ENCODE results near the gene ARSI. TPM values are rescaled to one million over a fixed set of nuclear protein-coding genes. Genes with fewer than 3 reads are reported as not detected.

ARSI gene
- total and polyA plus RNA-seq, 2 of the 13 experiments (the other 11 are each of a cell fraction or from before 2014, with no cell fraction given) = 4.2 to 33.9 TPM

GRCh38 chr5:150286820-150287219 lies 15.9 kb downstream of the ARSI start:
- Histone ChIP-seq H3K79me2 (ENCODE audit: insufficient read depth, low read length) (no peaks in the 10 kb centered on the region), H3K9ac (ENCODE audit: insufficient read depth, low read depth, low read length) (no peak overlapping the region), H2AFZ (ENCODE audit: low read length) (no peak overlapping the region), H3K4me2 (ENCODE audit: low read depth, low read length) (no peak overlapping the region), H4K20me1 (ENCODE audit: insufficient read depth, low read length) (no peaks in the 10 kb centered on the region), H3K27me3 (ENCODE audit: control insufficient read depth in 1 of 2, insufficient read depth in 2 of 2, low read length in 2 of 2) (peaks cover 2 to 57% of the 10 kb centered on the region in 2 experiments; a peak in 4 of 5 replicates), H3K36me3 (replicated peaks in 1 of 2; ENCODE audit: control insufficient read depth in 1 of 2, insufficient read depth in 2 of 2, low read length in 2 of 2) (no peaks in the 10 kb centered on the region), H3K27ac (ENCODE audit: extremely low read length, insufficient read depth, low read length) (no peak overlapping the region), H3K4me1 (ENCODE audit: insufficient read depth, low read length) (no peaks in the 10 kb centered on the region; the same call in 1 of the 2 replicates), H3K4me3 (replicated peaks in 1 of 3; ENCODE audit: insufficient read depth in 1 of 3, low read depth in 2 of 3, low read length in 3 of 3) (no peak overlapping the region), H3K9me3 (ENCODE audit: low read length) (no peaks in the 10 kb centered on the region)
- POLR2A ChIA-PET = no interaction called here
- WGBS (ENCODE audit: low lambda C conversion rate) = 11% methylated on average over 1 of the region's 5 CpGs
- in situ Hi-C loops (cut with HindIII; ENCODE audit: extremely low pct_ligation_motif_present, low pct_unique_long_range_greater_than_20kb) = no loop called here
- peak; percentile 100 for ATAC-seq
- intact Hi-C loops (cut with micrococcal nuclease; ENCODE audit: unreplicated experiment) = loop anchor here (1.0 kb wide), 1 partner anchor 63 kb away; no protein-coding TSS in a partner anchor
- CTCF ChIA-PET (ENCODE audit: low intra/inter-chr PET ratio, low total read pairs) = no interaction called here
- DNase-seq (ENCODE audit: low spot score) = peak; percentile 73
- no TSS peak for BruUV-seq (replicated peaks)
- FAIRE-seq = peak; percentile 82
- TF ChIP-seq ZNF124 (CRISPR knock-in tag; IDR thresholded peaks at IDR 0.05) = no peak
- TF ChIP-seq FOXA3 (CRISPR knock-in tag; IDR thresholded peaks at IDR 0.05) = peak; percentile 24; the same call in 1 of the 2 replicates
- no peak for TF ChIP-seq RFX3 (CRISPR knock-in tag; IDR thresholded peaks at IDR 0.05)
- no peak for TF ChIP-seq SMARCC2 (IDR thresholded peaks at IDR 0.05)
- peak; percentile 70 for TF ChIP-seq STAG1 (CRISPR knock-in tag; IDR thresholded peaks at IDR 0.05)
- TF ChIP-seq ZNF672 (CRISPR knock-in tag; IDR thresholded peaks at IDR 0.05) = no peak
- TF ChIP-seq ZNF530 (CRISPR knock-in tag; IDR thresholded peaks at IDR 0.05; ENCODE audit: low read depth) = no peak
- TF ChIP-seq ZNF564 (CRISPR knock-in tag; IDR thresholded peaks at IDR 0.05) = no peak
- TF ChIP-seq ZNF644 (CRISPR knock-in tag; IDR thresholded peaks at IDR 0.05; ENCODE audit: low read depth) = no peak
- TF ChIP-seq HDAC1 (CRISPR knock-in tag; IDR thresholded peaks at IDR 0.05) = no peak
- TF ChIP-seq ZNF354B (CRISPR knock-in tag; IDR thresholded peaks at IDR 0.05) = no peak
- TF ChIP-seq EZH2 (conservative IDR thresholded peaks at IDR 0.05; ENCODE audit: low read depth, low read length) = no peak
- TF ChIP-seq CCDC6 (CRISPR knock-in tag; IDR thresholded peaks at IDR 0.05) = no peak
- no peak for TF ChIP-seq REST (IDR thresholded peaks at IDR 0.05; ENCODE audit: borderline replicate concordance in 1 of 2, low read depth in 1 of 2, low read length in 2 of 2)
- TF ChIP-seq, protein P1, sequence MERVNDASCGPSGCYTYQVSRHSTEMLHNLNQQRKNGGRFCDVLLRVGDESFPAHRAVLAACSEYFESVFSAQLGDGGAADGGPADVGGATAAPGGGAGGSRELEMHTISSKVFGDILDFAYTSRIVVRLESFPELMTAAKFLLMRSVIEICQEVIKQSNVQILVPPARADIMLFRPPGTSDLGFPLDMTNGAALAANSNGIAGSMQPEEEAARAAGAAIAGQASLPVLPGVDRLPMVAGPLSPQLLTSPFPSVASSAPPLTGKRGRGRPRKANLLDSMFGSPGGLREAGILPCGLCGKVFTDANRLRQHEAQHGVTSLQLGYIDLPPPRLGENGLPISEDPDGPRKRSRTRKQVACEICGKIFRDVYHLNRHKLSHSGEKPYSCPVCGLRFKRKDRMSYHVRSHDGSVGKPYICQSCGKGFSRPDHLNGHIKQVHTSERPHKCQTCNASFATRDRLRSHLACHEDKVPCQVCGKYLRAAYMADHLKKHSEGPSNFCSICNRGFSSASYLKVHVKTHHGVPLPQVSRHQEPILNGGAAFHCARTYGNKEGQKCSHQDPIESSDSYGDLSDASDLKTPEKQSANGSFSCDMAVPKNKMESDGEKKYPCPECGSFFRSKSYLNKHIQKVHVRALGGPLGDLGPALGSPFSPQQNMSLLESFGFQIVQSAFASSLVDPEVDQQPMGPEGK (CRISPR knock-in tag; IDR thresholded peaks at IDR 0.05) = peak; percentile 44; the same call in 1 of the 2 replicates
- TF ChIP-seq, protein P2, sequence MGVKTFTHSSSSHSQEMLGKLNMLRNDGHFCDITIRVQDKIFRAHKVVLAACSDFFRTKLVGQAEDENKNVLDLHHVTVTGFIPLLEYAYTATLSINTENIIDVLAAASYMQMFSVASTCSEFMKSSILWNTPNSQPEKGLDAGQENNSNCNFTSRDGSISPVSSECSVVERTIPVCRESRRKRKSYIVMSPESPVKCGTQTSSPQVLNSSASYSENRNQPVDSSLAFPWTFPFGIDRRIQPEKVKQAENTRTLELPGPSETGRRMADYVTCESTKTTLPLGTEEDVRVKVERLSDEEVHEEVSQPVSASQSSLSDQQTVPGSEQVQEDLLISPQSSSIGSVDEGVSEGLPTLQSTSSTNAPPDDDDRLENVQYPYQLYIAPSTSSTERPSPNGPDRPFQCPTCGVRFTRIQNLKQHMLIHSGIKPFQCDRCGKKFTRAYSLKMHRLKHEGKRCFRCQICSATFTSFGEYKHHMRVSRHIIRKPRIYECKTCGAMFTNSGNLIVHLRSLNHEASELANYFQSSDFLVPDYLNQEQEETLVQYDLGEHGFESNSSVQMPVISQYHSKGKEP (CRISPR knock-in tag; IDR thresholded peaks at IDR 0.05) = no peak
- TF ChIP-seq JUND (CRISPR knock-in tag; IDR thresholded peaks at IDR 0.05) = no peak
- TF ChIP-seq XRCC5 (optimal IDR thresholded peaks at IDR 0.05; ENCODE audit: low read length) = peak; percentile 89
- TF ChIP-seq ZNF782 (CRISPR knock-in tag; IDR thresholded peaks at IDR 0.05; ENCODE audit: borderline replicate concordance) = no peak
